Spleen (tissue), 11 donors: ENCODE data around the gene P4HA3. TPM values are rescaled to one million over a fixed set of nuclear protein-coding genes. Genes with fewer than 3 reads are reported as not detected.

ENCODE experiments used
- DNase-seq: peaks from one replicate; pipeline ENCODE4 v3.0.0-alpha.2; 2020
- H3K27ac ChIP-seq, 8 donors: fragments of 200-600 bp; sonication (generic) in 7 of 8; 1 replicate in 4 of 8; 2 replicates in 4 of 8; pipeline versions ENCODE4 v1.5.0 to v1.8.0; 2016 to 2021; ENCODE audit warnings: inconsistent platforms in 4 of 8, mild to moderate bottlenecking in 4 of 8, moderate library complexity in 1 of 8
- H3K27me3 ChIP-seq, 7 donors: fragments of 200-600 bp; sonication (generic) in 6 of 7; replicated peaks in 1 of 7; 1 replicate in 4 of 7; 2 replicates in 3 of 7; pipeline versions ENCODE4 v1.5.0 to v1.8.0; 2016 to 2021; ENCODE audit warnings: inconsistent platforms in 3 of 7, mild to moderate bottlenecking in 1 of 7
- H3K36me3 ChIP-seq, 6 donors: fragments of 200-600 bp; sonication (generic) in 5 of 6; 1 replicate in 4 of 6; 2 replicates in 2 of 6; pipeline versions ENCODE4 v1.5.0 to v1.8.0; 2016 to 2021; ENCODE audit warnings: inconsistent platforms in 2 of 6
- H3K4me1 ChIP-seq, 6 donors: fragments of 200-600 bp; sonication (generic) in 5 of 6; 1 replicate in 3 of 6; 2 replicates in 3 of 6; pipeline versions ENCODE4 v1.5.0 to v1.8.0; 2016 to 2021; ENCODE audit warnings: inconsistent platforms in 3 of 6
- H3K4me3 ChIP-seq, 8 donors: fragments of 200-600 bp; sonication (generic) in 7 of 8; 1 replicate in 4 of 8; 2 replicates in 4 of 8; pipeline versions ENCODE4 v1.5.0 to v1.8.0; 2016 to 2021; ENCODE audit warnings: inconsistent platforms in 4 of 8, mild to moderate bottlenecking in 4 of 8, moderate library complexity in 2 of 8
- H3K9me3 ChIP-seq, 8 donors: fragments of 200-600 bp; sonication (generic) in 7 of 8; 1 replicate in 4 of 8; 2 replicates in 4 of 8; pipeline versions ENCODE4 v1.5.0 to v1.8.0; 2016 to 2021; ENCODE audit warnings: inconsistent platforms in 4 of 8
- CTCF ChIP-seq, 11 experiments: fragments of 200-600 bp in 7 of 11; fragments of 450-650 bp in 4 of 11; sonication (generic) in 4 of 11; IDR thresholded peaks in 8 of 11; conservative IDR thresholded peaks in 3 of 11; 1 replicate in 7 of 11; 2 replicates in 4 of 11; pipeline versions ENCODE4 v1.4.0 to v1.8.0; 2016 to 2021; ENCODE audit warnings: antibody characterized with exemption in 11 of 11, inconsistent platforms in 4 of 11, mild to moderate bottlenecking in 1 of 11
- POLR2A ChIP-seq, 3 donors: fragments of 450-650 bp; IDR thresholded peaks; one replicate each; pipeline ENCODE4 v1.5.1; 2017; ENCODE audit warnings: antibody characterized with exemption in 3 of 3, mild to moderate bottlenecking in 1 of 3
- POLR2AphosphoS5 ChIP-seq, 3 donors: sonication (generic); formaldehyde crosslinking; IDR thresholded peaks; one replicate each; pipeline ENCODE4 v1.5.1; 2017; ENCODE audit warnings: antibody characterized with exemption in 3 of 3
- WGBS, 5 donors: extraction: QIAGEN DNeasy Blood & Tissue Kit in 3 of 5; methylation state at CpG; one replicate each; pipeline versions ENCODE4 v1.1.5 to v1.1.7; 2013 to 2018; 5-methylcytosine and 5-hydroxymethylcytosine counted together
- intact Hi-C: fragments of 100-400 bp; cut with DNase I; formaldehyde crosslinking; loops from one replicate; pipeline ENCODE4 v1.15.0; 2023; ENCODE audit warnings: low total_unique reads
- polyA plus RNA-seq, 3 donors: library from polyadenylated mRNA; stranded (reverse); fragments of 200-250 nt; gene quantifications; one replicate each; pipeline ENCODE4 v1.2.1, GENCODE V29; 2013
- total RNA-seq, 7 donors: library from RNA; depleted of rRNA in 3 of 7; stranded (reverse); fragments of >200 nt in 3 of 7; fragmentation: NEBNext Ultra II Directional in 4 of 7; extraction: Animal tissue kit (Norgen Biotek cat#: 25700) in 4 of 7; gene quantifications; one replicate each; pipeline versions ENCODE4 v1.1.0 to v1.2.1, GENCODE V29; 2016 to 2021
- donor health status: healthy with polysubstance abuse.
- donor health status: DM: no; HTN: no; CAD: no; lungs with moderate emphysema.
- donor health status: DM: no; HTN: no; CAD: no.
- donor health status: Bipolar disorder and iron deficiency.
- donor health status: healthy.
- donor health status: DM: no; HTN: no; CAD: no.
- donor health status: DM: yes; HTN: yes; CAD: no.

P4HA3 gene
- total and polyA plus RNA-seq, 10 donors, result 0.39 to 0.44 TPM; not detected in 8

DNA sequence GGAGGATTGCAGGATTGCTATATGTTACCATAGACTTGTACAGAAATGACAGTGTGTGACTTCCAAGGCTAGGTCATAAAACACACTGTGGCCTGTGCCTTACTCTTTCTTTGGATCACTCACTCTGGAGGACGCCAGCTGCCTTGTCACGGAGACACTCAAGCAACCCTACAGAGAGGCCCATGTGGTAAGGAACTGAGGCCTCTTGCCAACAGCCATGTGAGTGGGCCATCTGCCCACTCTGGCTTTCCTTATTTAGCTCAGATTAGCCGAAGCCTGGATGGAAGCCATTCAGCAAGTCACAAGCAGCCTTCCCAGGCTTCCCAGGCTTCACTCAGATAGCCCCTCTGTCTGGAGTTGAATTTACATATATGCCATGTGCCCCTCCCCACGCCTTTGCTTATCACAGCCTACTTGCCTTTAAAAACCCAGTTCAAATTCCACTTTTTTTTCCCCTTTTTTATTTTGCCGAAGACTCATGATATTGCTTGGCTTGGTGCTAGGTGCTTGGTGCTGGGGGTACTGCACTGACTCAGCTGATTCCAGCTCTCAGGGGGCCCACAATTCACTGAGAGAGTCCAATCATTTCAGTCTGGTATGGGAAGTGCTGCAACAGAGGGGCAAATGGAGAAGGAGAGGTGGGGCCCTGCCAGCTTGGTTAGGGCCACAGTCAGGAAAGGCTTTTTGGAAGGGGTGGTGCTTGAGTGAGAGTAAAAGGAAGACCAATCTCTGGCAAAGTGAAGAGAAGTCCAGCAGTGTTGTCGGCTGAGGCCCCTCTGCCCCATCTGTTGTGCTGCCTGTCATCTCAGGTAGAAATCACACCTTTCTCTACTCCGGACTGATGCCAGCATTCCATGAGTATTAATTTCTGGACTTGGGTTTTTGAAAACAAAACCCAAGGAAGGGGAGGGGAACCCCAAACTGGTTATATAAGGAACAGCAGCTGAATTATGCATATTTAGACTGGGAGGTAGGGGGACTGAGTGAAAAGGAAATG is 14.5 kb upstream of the P4HA3 start:
- H3K36me3 ChIP-seq, result no peaks in the 10 kb centered on the region
- no peak for DNase-seq
- WGBS, 5 donors, result 73 to 82% (median 77%) methylated on average over 7 of the region's 7 CpGs
- intact Hi-C loops, result no loop called here
- peaks cover 0 to 13% (median 8%) of the 10 kb centered on the region in 6 donors for H3K4me1 ChIP-seq
- H3K27me3 ChIP-seq, result no peaks in the 10 kb centered on the region
- H3K4me3 ChIP-seq, result no peak overlapping the region
- H3K9me3 ChIP-seq, result no peaks in the 10 kb centered on the region
- no peak for TF ChIP-seq POLR2AphosphoS5 (IDR thresholded peaks at IDR 0.05)
- no peak for TF ChIP-seq POLR2A (IDR thresholded peaks at IDR 0.05)
- TF ChIP-seq CTCF (IDR thresholded peaks at IDR 0.05 in 8 of 11, conservative IDR thresholded peaks at IDR 0.05 in 3 of 11), result no peak
- no peak overlapping the region for H3K27ac ChIP-seq

DNA sequence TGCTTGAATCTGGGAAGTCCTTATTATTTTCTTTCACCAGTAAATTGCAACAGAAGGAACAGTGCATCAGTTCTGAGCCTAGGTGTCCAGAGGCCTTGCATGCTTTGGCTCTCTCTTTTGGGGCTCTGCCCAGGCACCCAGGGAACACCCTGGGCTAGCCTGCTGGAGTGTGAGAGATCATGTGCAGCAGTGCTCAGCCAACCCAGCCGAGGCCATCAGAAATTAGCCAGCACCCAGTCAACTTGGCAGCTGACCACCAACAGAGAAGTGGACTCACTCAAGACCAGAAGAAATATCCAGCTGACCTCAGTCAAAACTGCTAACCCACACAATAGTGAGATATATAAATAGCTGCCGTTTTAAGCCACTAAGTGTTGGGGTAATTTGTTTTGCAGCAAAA is 11.2 kb upstream of the P4HA3 start:
- peaks cover 0 to 13% (median 8%) of the 10 kb centered on the region in 6 donors for H3K4me1 ChIP-seq
- peaks cover 0 to 6% (median 3%) of the 10 kb centered on the region in 8 donors for H3K9me3 ChIP-seq
- no peak for DNase-seq
- no peak overlapping the region for H3K27ac ChIP-seq
- no peaks in the 10 kb centered on the region for H3K36me3 ChIP-seq
- H3K4me3 ChIP-seq, result no peak overlapping the region
- no peak for TF ChIP-seq CTCF (IDR thresholded peaks at IDR 0.05 in 8 of 11, conservative IDR thresholded peaks at IDR 0.05 in 3 of 11)
- TF ChIP-seq POLR2AphosphoS5 (IDR thresholded peaks at IDR 0.05), result no peak
- TF ChIP-seq POLR2A (IDR thresholded peaks at IDR 0.05), result no peak
- peaks cover 0 to 4% (median 0%) of the 10 kb centered on the region in 7 donors for H3K27me3 ChIP-seq
- intact Hi-C loops, result no loop called here
- WGBS, 5 donors, result 65 to 80% (median 77%) methylated on average over 2 of the region's 2 CpGs

GRCh38 chr11:74321487-74322188 is 10.2 kb upstream of the P4HA3 start:
- Histone ChIP-seq H3K27ac (peak overlapping the region in 1 of 8 donors; percentile 10), H3K9me3 (peaks cover 0 to 17% (median 14%) of the 10 kb centered on the region in 8 donors), H3K4me3 (no peak overlapping the region), H3K27me3 (peaks cover 0 to 4% (median 0%) of the 10 kb centered on the region in 7 donors), H3K36me3 (no peaks in the 10 kb centered on the region), H3K4me1 (peaks cover 0 to 13% (median 8%) of the 10 kb centered on the region in 6 donors)
- DNase-seq, result no peak
- WGBS, 5 donors, result 24 to 47% (median 41%) methylated on average over 10 of the region's 10 CpGs
- intact Hi-C loops, result no loop called here
- TF ChIP-seq CTCF (IDR thresholded peaks at IDR 0.05 in 8 of 11, conservative IDR thresholded peaks at IDR 0.05 in 3 of 11), result peak in 7 of 11 experiments; percentile 10 to 48 (median 42)
- TF ChIP-seq POLR2AphosphoS5 (IDR thresholded peaks at IDR 0.05), result no peak
